Measurements from ENCODE around the gene TRAFD1.

DNA sequence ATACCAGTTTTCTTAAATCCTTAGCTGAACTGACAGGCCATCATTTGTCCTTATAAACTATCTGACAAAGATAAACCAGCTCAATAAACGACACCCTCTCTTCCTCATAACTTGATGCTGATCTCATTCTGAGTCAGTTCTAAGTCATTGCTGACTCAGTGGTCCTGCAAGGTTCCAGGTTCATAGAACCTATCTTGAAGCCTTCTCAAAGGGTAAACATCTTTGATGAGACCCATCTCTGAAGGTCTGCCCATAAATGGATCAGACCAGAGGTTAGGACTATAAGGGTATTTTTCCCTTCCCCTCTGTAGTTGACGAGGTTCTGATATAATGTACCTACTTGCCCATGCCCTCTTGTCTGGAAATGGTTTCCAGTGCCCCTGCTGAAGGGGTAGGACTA, 28.7 kb upstream of the TRAFD1 start:
- TF ChIP-seq, protein P1, sequence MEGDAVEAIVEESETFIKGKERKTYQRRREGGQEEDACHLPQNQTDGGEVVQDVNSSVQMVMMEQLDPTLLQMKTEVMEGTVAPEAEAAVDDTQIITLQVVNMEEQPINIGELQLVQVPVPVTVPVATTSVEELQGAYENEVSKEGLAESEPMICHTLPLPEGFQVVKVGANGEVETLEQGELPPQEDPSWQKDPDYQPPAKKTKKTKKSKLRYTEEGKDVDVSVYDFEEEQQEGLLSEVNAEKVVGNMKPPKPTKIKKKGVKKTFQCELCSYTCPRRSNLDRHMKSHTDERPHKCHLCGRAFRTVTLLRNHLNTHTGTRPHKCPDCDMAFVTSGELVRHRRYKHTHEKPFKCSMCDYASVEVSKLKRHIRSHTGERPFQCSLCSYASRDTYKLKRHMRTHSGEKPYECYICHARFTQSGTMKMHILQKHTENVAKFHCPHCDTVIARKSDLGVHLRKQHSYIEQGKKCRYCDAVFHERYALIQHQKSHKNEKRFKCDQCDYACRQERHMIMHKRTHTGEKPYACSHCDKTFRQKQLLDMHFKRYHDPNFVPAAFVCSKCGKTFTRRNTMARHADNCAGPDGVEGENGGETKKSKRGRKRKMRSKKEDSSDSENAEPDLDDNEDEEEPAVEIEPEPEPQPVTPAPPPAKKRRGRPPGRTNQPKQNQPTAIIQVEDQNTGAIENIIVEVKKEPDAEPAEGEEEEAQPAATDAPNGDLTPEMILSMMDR (IDR thresholded peaks at IDR 0.05; ENCODE audit: insufficient read depth, low read length, poor library complexity, severe bottlenecking), result no peak
- TF ChIP-seq EZH2phosphoT487 (conservative IDR thresholded peaks at IDR 0.05; ENCODE audit: low read length), result no peak

Data from SU-DHL-6 (cell line).